ENCODE measurements around the gene CLK3. TPM values are rescaled to one million over a fixed set of nuclear protein-coding genes. Genes with fewer than 3 reads are reported as not detected.

Gene CLK3
- total and polyA plus RNA-seq, 10 donors = 54.0 to 229 (median 105) TPM

DNA sequence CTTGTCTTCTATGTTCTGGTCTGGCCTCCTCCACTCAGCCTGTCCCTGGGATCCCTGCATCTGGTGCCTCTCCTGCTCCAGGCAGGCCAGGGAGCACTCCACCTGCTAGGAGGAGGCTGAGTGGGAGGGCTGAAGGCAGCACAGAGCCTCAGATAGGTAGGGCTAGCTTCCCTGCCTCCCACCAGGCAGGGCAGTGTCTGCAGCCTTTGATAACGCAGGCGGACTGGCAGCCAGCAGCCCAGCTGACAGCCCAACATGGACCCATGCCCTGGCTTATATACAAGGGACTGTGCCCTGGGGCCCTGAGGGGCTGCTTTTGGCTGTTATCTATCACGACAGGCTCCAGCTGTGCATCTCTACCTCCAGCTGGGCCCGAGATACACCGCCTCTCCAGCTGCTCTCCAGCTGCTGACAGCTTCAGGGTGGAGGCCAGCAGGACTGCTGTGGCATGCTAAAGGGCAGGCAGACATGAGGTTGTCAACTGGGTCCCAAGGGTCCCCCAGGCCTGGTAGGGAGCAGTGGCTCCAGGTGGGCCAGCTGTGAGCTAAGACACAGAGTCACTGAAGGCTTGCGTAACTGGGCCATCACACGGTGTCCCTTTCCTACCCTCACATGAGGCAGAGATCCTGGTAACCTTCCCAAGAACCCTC, 5.2 kb upstream of the CLK3 start:
- intact Hi-C loops (cut with DNase I; ENCODE audit: low total_unique reads) = loop anchor here (10.0 kb wide), 1 partner anchor 66 kb away; the partner anchor contains the start of gene ARID3B
- H3K27me3 ChIP-seq (replicated peaks in 1 of 7) = no peaks in the 10 kb centered on the region
- peaks cover 3 to 21% (median 9%) of the 10 kb centered on the region in 6 donors for H3K4me1 ChIP-seq
- H3K27ac ChIP-seq = no peak overlapping the region
- no peak for DNase-seq
- WGBS, 5 donors = 67 to 91% (median 77%) methylated on average over 4 to 7 of the region's 7 CpGs
- H3K9me3 ChIP-seq = no peaks in the 10 kb centered on the region
- H3K4me3 ChIP-seq = no peak overlapping the region
- H3K36me3 ChIP-seq = no peaks in the 10 kb centered on the region
- peak in 2 of 3 donors; percentile 12 to 51 for TF ChIP-seq POLR2AphosphoS5 (IDR thresholded peaks at IDR 0.05)
- TF ChIP-seq POLR2A (IDR thresholded peaks at IDR 0.05) = no peak

DNA sequence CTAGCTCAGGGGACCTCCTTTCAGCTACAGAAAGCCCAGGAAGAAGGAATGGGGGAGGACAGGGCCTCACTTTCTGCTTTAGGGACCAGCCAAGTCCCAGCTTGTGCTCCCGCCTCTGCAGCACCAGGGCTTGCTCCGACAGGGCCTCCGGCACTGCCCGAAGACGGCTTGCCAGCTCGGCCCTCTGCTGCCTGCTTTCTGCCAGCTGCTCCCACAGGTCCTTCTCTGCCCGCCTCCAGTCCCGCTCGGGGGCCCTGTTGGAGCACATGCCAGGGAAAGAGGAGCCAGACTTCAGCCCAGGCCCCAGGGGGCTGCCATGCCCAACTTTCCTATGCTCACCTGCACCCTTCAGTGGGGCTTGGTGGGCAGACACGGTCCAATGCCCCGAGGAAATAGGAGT, 4.3 kb upstream of the CLK3 start:
- TF ChIP-seq, protein P1, sequence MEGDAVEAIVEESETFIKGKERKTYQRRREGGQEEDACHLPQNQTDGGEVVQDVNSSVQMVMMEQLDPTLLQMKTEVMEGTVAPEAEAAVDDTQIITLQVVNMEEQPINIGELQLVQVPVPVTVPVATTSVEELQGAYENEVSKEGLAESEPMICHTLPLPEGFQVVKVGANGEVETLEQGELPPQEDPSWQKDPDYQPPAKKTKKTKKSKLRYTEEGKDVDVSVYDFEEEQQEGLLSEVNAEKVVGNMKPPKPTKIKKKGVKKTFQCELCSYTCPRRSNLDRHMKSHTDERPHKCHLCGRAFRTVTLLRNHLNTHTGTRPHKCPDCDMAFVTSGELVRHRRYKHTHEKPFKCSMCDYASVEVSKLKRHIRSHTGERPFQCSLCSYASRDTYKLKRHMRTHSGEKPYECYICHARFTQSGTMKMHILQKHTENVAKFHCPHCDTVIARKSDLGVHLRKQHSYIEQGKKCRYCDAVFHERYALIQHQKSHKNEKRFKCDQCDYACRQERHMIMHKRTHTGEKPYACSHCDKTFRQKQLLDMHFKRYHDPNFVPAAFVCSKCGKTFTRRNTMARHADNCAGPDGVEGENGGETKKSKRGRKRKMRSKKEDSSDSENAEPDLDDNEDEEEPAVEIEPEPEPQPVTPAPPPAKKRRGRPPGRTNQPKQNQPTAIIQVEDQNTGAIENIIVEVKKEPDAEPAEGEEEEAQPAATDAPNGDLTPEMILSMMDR (IDR thresholded peaks at IDR 0.05 in 8 of 11, conservative IDR thresholded peaks at IDR 0.05 in 3 of 11) = no peak
- TF ChIP-seq POLR2AphosphoS5 (IDR thresholded peaks at IDR 0.05) (peak in 1 of 3 donors; percentile 15), POLR2A (IDR thresholded peaks at IDR 0.05) (no peak)
- no peak overlapping the region for H3K27ac ChIP-seq
- no peak overlapping the region for H3K4me3 ChIP-seq
- 91 to 100% (median 96%) methylated on average over 3 to 11 of the region's 11 CpGs for WGBS, 5 donors
- H3K36me3 ChIP-seq = no peaks in the 10 kb centered on the region
- no peaks in the 10 kb centered on the region for H3K9me3 ChIP-seq
- intact Hi-C loops (cut with DNase I; ENCODE audit: low total_unique reads) = loop anchor here (10.0 kb wide), 1 partner anchor 67 kb away; the partner anchor contains the start of gene ARID3B
- H3K4me1 ChIP-seq = peaks cover 0 to 19% (median 9%) of the 10 kb centered on the region in 6 donors
- no peak for DNase-seq
- H3K27me3 ChIP-seq (replicated peaks in 1 of 7) = no peaks in the 10 kb centered on the region

GRCh38 chr15:74611834-74612233, 3.8 kb upstream of the CLK3 start:
- no peaks in the 10 kb centered on the region for H3K9me3 ChIP-seq
- WGBS, 5 donors = 80 to 93% (median 90%) methylated on average over 6 of the region's 6 CpGs; no CpG with 5 or more reads in 1 of the 5 donors
- intact Hi-C loops (cut with DNase I; ENCODE audit: low total_unique reads) = loop anchor here (10.0 kb wide), 1 partner anchor 67 kb away; the partner anchor contains the start of gene ARID3B
- TF ChIP-seq POLR2A (IDR thresholded peaks at IDR 0.05) (no peak), POLR2AphosphoS5 (IDR thresholded peaks at IDR 0.05) (no peak)
- TF ChIP-seq, protein P1 (IDR thresholded peaks at IDR 0.05 in 8 of 11, conservative IDR thresholded peaks at IDR 0.05 in 3 of 11) = no peak
- DNase-seq = no peak
- H3K36me3 ChIP-seq = no peaks in the 10 kb centered on the region
- no peak overlapping the region for H3K27ac ChIP-seq
- H3K27me3 ChIP-seq (replicated peaks in 1 of 7) = no peaks in the 10 kb centered on the region
- H3K4me3 ChIP-seq = no peak overlapping the region
- peaks cover 4 to 24% (median 14%) of the 10 kb centered on the region in 6 donors for H3K4me1 ChIP-seq

DNA sequence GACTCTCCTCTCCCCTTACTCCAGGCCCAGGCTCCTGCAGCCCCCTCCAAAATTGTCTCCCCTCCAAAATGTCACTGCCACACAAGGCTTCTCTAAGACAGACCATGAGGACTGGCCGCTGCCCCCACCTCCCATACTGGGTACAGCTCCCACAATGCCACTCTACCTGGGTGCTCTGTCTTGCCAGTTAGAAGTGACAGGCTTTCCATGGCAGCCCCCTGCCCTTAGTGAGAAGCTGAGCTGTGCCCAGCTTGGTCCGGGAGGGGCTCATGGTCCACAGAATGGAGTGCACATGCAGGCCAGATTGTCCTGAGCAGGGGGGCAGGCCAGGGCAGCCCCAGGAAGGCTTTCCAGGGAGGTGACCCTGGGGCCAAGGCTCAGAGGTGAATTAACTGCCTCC, 3.0 kb upstream of the CLK3 start:
- DNase-seq = no peak
- intact Hi-C loops (cut with DNase I; ENCODE audit: low total_unique reads) = loop anchor here (10.0 kb wide), 1 partner anchor 68 kb away; the partner anchor contains the start of gene ARID3B
- H3K36me3 ChIP-seq = peaks cover 0 to 4% (median 0%) of the 10 kb centered on the region in 6 donors
- peaks cover 12 to 33% (median 22%) of the 10 kb centered on the region in 6 donors for H3K4me1 ChIP-seq
- 79 to 98% (median 86%) methylated on average over 2 of the region's 2 CpGs for whole genome bisulfite sequencing, 5 donors
- H3K4me3 ChIP-seq = no peak overlapping the region
- no peaks in the 10 kb centered on the region for H3K9me3 ChIP-seq
- no peak overlapping the region for H3K27ac ChIP-seq
- no peaks in the 10 kb centered on the region for H3K27me3 ChIP-seq (replicated peaks in 1 of 7)
- TF ChIP-seq, protein P1 (IDR thresholded peaks at IDR 0.05 in 8 of 11, conservative IDR thresholded peaks at IDR 0.05 in 3 of 11) = no peak
- TF ChIP-seq POLR2A (IDR thresholded peaks at IDR 0.05) (no peak), POLR2AphosphoS5 (IDR thresholded peaks at IDR 0.05) (no peak)

All from spleen (tissue), 11 donors.